Fibroblast of skin of left quadriceps (primary cell): ENCODE results near the gene DYNC1I1.

Source experiments
- DNase-seq, 2 experiments: peaks; one replicate each; pipeline ENCODE4 v3.0.0-alpha.2; 2013; ENCODE audit warnings: low read depth in 2 of 2

The DYNC1I1 gene

DNA sequence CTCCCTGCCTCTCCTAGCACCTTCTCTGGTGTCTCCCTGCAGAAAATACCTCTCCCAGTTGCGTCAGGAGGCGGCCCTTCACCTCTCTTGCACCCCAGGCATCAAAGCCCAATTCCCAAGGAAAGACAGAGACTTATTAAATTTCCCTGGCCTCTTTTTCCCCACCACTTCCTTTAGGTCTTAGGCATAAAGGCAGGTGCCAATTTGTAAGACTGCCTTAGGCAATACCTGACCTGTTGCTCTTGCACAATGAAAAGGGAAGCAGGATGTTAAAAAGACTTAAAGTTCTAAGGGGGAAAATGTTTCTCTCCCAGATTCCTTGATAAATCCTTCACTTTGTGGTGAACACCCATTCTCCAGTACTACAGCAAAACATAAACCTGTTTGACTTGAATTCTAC, 362.9 kb downstream of the DYNC1I1 start:
- DNase-seq = no peak

DNA sequence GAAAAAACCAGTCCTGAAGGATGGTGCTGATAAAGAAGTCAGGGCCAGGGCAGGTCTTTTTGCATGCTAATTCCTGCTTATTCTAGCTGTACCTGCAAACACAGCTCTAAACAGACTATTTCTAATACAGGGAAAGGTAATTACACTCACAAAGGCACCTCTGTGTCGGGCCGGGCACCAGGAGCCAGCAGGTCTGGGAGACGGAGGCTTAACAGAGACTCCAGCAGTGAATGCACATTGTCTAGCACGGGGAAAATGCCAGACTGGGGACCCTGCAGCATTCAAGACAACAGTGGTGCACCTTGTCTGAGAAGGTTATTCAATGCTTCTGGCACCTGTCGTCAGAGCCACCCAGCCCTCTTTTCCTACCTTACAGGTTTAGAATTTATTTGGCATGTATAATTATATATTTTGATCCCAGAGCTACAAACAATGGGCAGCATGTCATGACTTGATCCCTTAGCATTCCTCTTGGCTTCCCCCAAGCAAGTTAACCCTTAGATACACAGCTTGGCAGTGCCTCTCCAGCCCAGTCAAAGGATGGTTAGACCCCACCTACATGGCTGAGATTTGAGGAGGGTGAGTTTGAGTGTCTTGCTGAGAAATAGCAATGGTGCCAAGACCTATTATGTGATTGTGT, 364.4 kb downstream of the DYNC1I1 start:
- no peak for DNase-seq

GRCh38 chr7:96143495-96144259, 371.3 kb downstream of the DYNC1I1 start:
- DNase-seq = no peak

DNA sequence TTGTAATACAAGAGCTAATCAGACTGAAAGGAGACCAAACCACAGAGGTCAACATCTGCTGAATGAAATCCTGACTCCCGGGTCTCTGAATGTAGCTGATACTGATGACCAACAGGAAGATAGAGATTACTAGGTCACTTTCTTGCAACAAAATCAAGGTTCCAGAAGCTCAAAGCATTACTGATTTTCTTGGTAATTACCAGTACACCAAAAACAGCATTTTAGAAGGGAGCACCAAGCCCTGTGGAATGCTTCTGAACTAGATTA, 371.8 kb downstream of the DYNC1I1 start:
- DNase-seq = no peak
